ENCODE results near the gene APAF1. TPM values are rescaled to one million over a fixed set of nuclear protein-coding genes. Genes with fewer than 3 reads are reported as not detected.
"Not testable (repeated sequence)": the region's sequence is repeated elsewhere in the genome, so short reads cannot be mapped to it uniquely, and the experiment has no call there.

Gene APAF1
- total and polyA plus RNA-seq, 10 of the 15 experiments (the other 5 are each of a cell fraction or from before 2014, with no cell fraction given), result 4.2 to 19.1 (median 14.2) TPM

GRCh38 chr12:98644712-98645571 lies at the start of gene APAF1, which contains the start of gene IKBIP (continued):
- TF ChIP-seq E2F8 (IDR thresholded peaks at IDR 0.05; ENCODE audit: low read depth, partially characterized antibody) (no peak), BHLHE40 (IDR thresholded peaks at IDR 0.05; ENCODE audit: borderline replicate concordance in 1 of 2, low read depth in 2 of 2, low read length in 1 of 2) (peak; percentile 21 to 81; a peak in 3 of 4 replicates), KLF5 (IDR thresholded peaks at IDR 0.05; ENCODE audit: partially characterized antibody) (no peak), E2F4 (IDR thresholded peaks at IDR 0.05; ENCODE audit: low read depth, low read length) (peak; percentile 94), HDAC2 (IDR thresholded peaks at IDR 0.05) (no peak), ZNF384 (IDR thresholded peaks at IDR 0.05; ENCODE audit: borderline replicate concordance, low read depth, low read length) (no peak), IRF3 (IDR thresholded peaks at IDR 0.05) (no peak), NR2C2 (IDR thresholded peaks at IDR 0.05; ENCODE audit: borderline replicate concordance, control insufficient read depth, insufficient read length, low read depth) (no peak), FOXM1 (IDR thresholded peaks at IDR 0.05; ENCODE audit: low read depth, low read length) (no peak), ETV6 (conservative IDR thresholded peaks at IDR 0.05 in 1 of 2, IDR thresholded peaks at IDR 0.05 in 1 of 2; ENCODE audit: borderline replicate concordance in 1 of 2, low read depth in 1 of 2) (no peak), MEF2B (IDR thresholded peaks at IDR 0.05; ENCODE audit: partially characterized antibody, poor library complexity, severe bottlenecking) (peak; percentile 88), SPI1 (IDR thresholded peaks at IDR 0.05; ENCODE audit: borderline replicate concordance, insufficient read depth, low read depth, low read length) (no peak), EED (IDR thresholded peaks at IDR 0.05; ENCODE audit: low read depth) (peak; percentile 27; the same call in 1 of the 2 replicates), ZZZ3 (IDR thresholded peaks at IDR 0.05; ENCODE audit: control insufficient read depth, insufficient read length, low read depth) (no peak)

- H3K36me3 ChIP-seq (ENCODE audit: control insufficient read depth in 2 of 2, insufficient read depth in 2 of 2, low read length in 1 of 2), result peaks cover 9 to 29% of the 10 kb centered on the region in 2 experiments
- ChIA-PET CTCF (interaction anchor here (0.6 to 5.3 kb wide), 11 partner anchors 8 to 128 kb away, joined by 3 to 48 read pairs (median 5); no protein-coding TSS in a partner anchor), POLR2A (interaction anchor here (0.7 to 3.1 kb wide), 5 partner anchors 9 to 80 kb away, joined by 3 to 15 read pairs (median 3); partner anchors contain the start of genes APAF1 and IKBIP), RAD21 (ENCODE audit: unreplicated experiment) (interaction anchor here (1.5 to 5.1 kb wide), 2 partner anchors 49 to 54 kb away, joined by 4 to 27 read pairs; no protein-coding TSS in a partner anchor), SMC1A (ENCODE audit: uncharacterized antibody, unreplicated experiment) (interaction anchor here (0.7 to 7.0 kb wide), 10 partner anchors 10 to 107 kb away, joined by 3 to 54 read pairs (median 7); partner anchors contain the start of gene IKBIP)
- FAIRE-seq; H3K4me2 ChIP-seq (ENCODE audit: control insufficient read depth, insufficient read depth); H3K4me3 ChIP-seq; in situ Hi-C loops (cut with MboI); H3K9ac ChIP-seq (ENCODE audit: control insufficient read depth, insufficient read depth, low read length); H3K9me3 ChIP-seq (replicated peaks; ENCODE audit: control insufficient read depth, insufficient read depth, low read length); H4K20me1 ChIP-seq (ENCODE audit: control insufficient read depth, insufficient read depth); intact Hi-C loops (cut with micrococcal nuclease; ENCODE audit: unreplicated experiment); H3K27me3 ChIP-seq (replicated peaks in 1 of 2; ENCODE audit: control insufficient read depth in 2 of 2, insufficient read depth in 2 of 2, low read length in 1 of 2); H3K27ac ChIP-seq (ENCODE audit: control insufficient read depth, insufficient read depth); ATAC-seq; DNase-seq (ENCODE audit: low read depth, low spot score); BruUV-seq (replicated peaks); H3K4me1 ChIP-seq (ENCODE audit: control insufficient read depth, insufficient read depth, low read length); H2AFZ ChIP-seq (ENCODE audit: control insufficient read depth, low read depth, low read length): not testable (repeated sequence)
- H3K79me2 ChIP-seq (ENCODE audit: control insufficient read depth, insufficient read depth, low read length), result peaks cover 55% of the 10 kb centered on the region
- 89% methylated on average over 5 of the region's 5 CpGs for WGBS (ENCODE audit: insufficient coverage, insufficient replicate concordance, low lambda C conversion rate, missing lambda C conversion rate)
Measured at GRCh38 chr12:98597313-98597712, 47.8 kb upstream of the APAF1 start.
